Spleen (tissue), 11 donors: ENCODE results near the gene DCTPP1. TPM values are rescaled to one million over a fixed set of nuclear protein-coding genes. Genes with fewer than 3 reads are reported as not detected.

Experiments used
- DNase-seq: peaks from one replicate; pipeline ENCODE4 v3.0.0-alpha.2; 2020
- H3K27ac ChIP-seq, 8 donors: fragments of 200-600 bp; sonication (generic) in 7 of 8; 1 replicate in 4 of 8; 2 replicates in 4 of 8; pipeline versions ENCODE4 v1.5.0 to v1.8.0; 2016 to 2021; ENCODE audit warnings: inconsistent platforms in 4 of 8, mild to moderate bottlenecking in 4 of 8, moderate library complexity in 1 of 8
- H3K27me3 ChIP-seq, 7 donors: fragments of 200-600 bp; sonication (generic) in 6 of 7; replicated peaks in 1 of 7; 1 replicate in 4 of 7; 2 replicates in 3 of 7; pipeline versions ENCODE4 v1.5.0 to v1.8.0; 2016 to 2021; ENCODE audit warnings: inconsistent platforms in 3 of 7, mild to moderate bottlenecking in 1 of 7
- H3K36me3 ChIP-seq, 6 donors: fragments of 200-600 bp; sonication (generic) in 5 of 6; 1 replicate in 4 of 6; 2 replicates in 2 of 6; pipeline versions ENCODE4 v1.5.0 to v1.8.0; 2016 to 2021; ENCODE audit warnings: inconsistent platforms in 2 of 6
- H3K4me1 ChIP-seq, 6 donors: fragments of 200-600 bp; sonication (generic) in 5 of 6; 1 replicate in 3 of 6; 2 replicates in 3 of 6; pipeline versions ENCODE4 v1.5.0 to v1.8.0; 2016 to 2021; ENCODE audit warnings: inconsistent platforms in 3 of 6
- H3K4me3 ChIP-seq, 8 donors: fragments of 200-600 bp; sonication (generic) in 7 of 8; 1 replicate in 4 of 8; 2 replicates in 4 of 8; pipeline versions ENCODE4 v1.5.0 to v1.8.0; 2016 to 2021; ENCODE audit warnings: inconsistent platforms in 4 of 8, mild to moderate bottlenecking in 4 of 8, moderate library complexity in 2 of 8
- H3K9me3 ChIP-seq, 8 donors: fragments of 200-600 bp; sonication (generic) in 7 of 8; 1 replicate in 4 of 8; 2 replicates in 4 of 8; pipeline versions ENCODE4 v1.5.0 to v1.8.0; 2016 to 2021; ENCODE audit warnings: inconsistent platforms in 4 of 8
- POLR2A ChIP-seq, 3 donors: fragments of 450-650 bp; IDR thresholded peaks; one replicate each; pipeline ENCODE4 v1.5.1; 2017; ENCODE audit warnings: antibody characterized with exemption in 3 of 3, mild to moderate bottlenecking in 1 of 3
- POLR2AphosphoS5 ChIP-seq, 3 donors: sonication (generic); formaldehyde crosslinking; IDR thresholded peaks; one replicate each; pipeline ENCODE4 v1.5.1; 2017; ENCODE audit warnings: antibody characterized with exemption in 3 of 3
- WGBS, 5 donors: extraction: QIAGEN DNeasy Blood & Tissue Kit in 3 of 5; methylation state at CpG; one replicate each; pipeline versions ENCODE4 v1.1.5 to v1.1.7; 2013 to 2018; 5-methylcytosine and 5-hydroxymethylcytosine counted together
- intact Hi-C: fragments of 100-400 bp; cut with DNase I; formaldehyde crosslinking; loops from one replicate; pipeline ENCODE4 v1.15.0; 2023; ENCODE audit warnings: low total_unique reads
- polyA plus RNA-seq, 3 donors: library from polyadenylated mRNA; stranded (reverse); fragments of 200-250 nt; gene quantifications; one replicate each; pipeline ENCODE4 v1.2.1, GENCODE V29; 2013
- total RNA-seq, 7 donors: library from RNA; depleted of rRNA in 3 of 7; stranded (reverse); fragments of >200 nt in 3 of 7; fragmentation: NEBNext Ultra II Directional in 4 of 7; extraction: Animal tissue kit (Norgen Biotek cat#: 25700) in 4 of 7; gene quantifications; one replicate each; pipeline versions ENCODE4 v1.1.0 to v1.2.1, GENCODE V29; 2016 to 2021
- TF ChIP-seq, protein P1 (sequence below), 11 experiments: fragments of 200-600 bp in 7 of 11; fragments of 450-650 bp in 4 of 11; sonication (generic) in 4 of 11; IDR thresholded peaks in 8 of 11; conservative IDR thresholded peaks in 3 of 11; 1 replicate in 7 of 11; 2 replicates in 4 of 11; pipeline versions ENCODE4 v1.4.0 to v1.8.0; 2016 to 2021; ENCODE audit warnings: antibody characterized with exemption in 11 of 11, inconsistent platforms in 4 of 11, mild to moderate bottlenecking in 1 of 11
- donor health status: healthy with polysubstance abuse.
- donor health status: DM: no; HTN: no; CAD: no; lungs with moderate emphysema.
- donor health status: DM: no; HTN: no; CAD: no.
- donor health status: Bipolar disorder and iron deficiency.
- donor health status: healthy.
- donor health status: DM: no; HTN: no; CAD: no.
- donor health status: DM: yes; HTN: yes; CAD: no.

The DCTPP1 gene
- total and polyA plus RNA-seq, 10 donors = 17.6 to 49.1 (median 29.0) TPM

DNA sequence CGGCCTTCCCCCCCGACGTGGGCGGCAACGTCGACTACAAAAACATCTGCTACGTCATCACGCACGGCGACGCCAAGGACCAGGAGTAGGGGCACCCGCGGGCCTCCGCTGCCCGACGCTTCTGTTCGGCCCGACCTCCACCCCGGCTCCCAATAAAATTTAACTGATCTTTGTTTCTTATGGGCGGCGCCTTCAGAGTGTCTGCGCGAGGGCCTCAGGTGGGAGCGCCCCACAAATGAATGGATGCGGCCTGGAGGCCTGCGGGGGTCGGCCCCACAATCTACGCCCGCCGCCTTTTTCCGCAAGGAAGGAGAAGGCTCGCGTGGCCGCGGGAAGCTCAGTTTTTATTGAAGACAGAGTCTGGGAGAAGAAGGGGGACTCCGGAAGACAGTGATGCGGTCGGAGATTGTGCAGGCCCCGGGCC lies 52.0 kb downstream of the DCTPP1 start:
- 0 to 1% (median 0%) methylated on average over 12 to 39 of the region's 39 CpGs for WGBS, 5 donors
- Histone ChIP-seq H3K27me3 (no peaks in the 10 kb centered on the region), H3K36me3 (peaks cover 0 to 11% (median 0%) of the 10 kb centered on the region in 6 donors), H3K4me1 (peaks cover 22 to 66% (median 42%) of the 10 kb centered on the region in 6 donors), H3K4me3 (peak overlapping the region; percentile 30 to 87 (median 70)), H3K9me3 (no peaks in the 10 kb centered on the region), H3K27ac (peak overlapping the region; percentile 99 to 100 (median 100))
- peak; percentile 98 for DNase-seq
- peak; percentile 90 to 94 (median 91) for TF ChIP-seq POLR2AphosphoS5 (IDR thresholded peaks at IDR 0.05)
- peak in 2 of 3 donors; percentile 57 for TF ChIP-seq POLR2A (IDR thresholded peaks at IDR 0.05)
- TF ChIP-seq, protein P1, sequence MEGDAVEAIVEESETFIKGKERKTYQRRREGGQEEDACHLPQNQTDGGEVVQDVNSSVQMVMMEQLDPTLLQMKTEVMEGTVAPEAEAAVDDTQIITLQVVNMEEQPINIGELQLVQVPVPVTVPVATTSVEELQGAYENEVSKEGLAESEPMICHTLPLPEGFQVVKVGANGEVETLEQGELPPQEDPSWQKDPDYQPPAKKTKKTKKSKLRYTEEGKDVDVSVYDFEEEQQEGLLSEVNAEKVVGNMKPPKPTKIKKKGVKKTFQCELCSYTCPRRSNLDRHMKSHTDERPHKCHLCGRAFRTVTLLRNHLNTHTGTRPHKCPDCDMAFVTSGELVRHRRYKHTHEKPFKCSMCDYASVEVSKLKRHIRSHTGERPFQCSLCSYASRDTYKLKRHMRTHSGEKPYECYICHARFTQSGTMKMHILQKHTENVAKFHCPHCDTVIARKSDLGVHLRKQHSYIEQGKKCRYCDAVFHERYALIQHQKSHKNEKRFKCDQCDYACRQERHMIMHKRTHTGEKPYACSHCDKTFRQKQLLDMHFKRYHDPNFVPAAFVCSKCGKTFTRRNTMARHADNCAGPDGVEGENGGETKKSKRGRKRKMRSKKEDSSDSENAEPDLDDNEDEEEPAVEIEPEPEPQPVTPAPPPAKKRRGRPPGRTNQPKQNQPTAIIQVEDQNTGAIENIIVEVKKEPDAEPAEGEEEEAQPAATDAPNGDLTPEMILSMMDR (IDR thresholded peaks at IDR 0.05 in 8 of 11, conservative IDR thresholded peaks at IDR 0.05 in 3 of 11) = no peak
- intact Hi-C loops = no loop called here

DNA sequence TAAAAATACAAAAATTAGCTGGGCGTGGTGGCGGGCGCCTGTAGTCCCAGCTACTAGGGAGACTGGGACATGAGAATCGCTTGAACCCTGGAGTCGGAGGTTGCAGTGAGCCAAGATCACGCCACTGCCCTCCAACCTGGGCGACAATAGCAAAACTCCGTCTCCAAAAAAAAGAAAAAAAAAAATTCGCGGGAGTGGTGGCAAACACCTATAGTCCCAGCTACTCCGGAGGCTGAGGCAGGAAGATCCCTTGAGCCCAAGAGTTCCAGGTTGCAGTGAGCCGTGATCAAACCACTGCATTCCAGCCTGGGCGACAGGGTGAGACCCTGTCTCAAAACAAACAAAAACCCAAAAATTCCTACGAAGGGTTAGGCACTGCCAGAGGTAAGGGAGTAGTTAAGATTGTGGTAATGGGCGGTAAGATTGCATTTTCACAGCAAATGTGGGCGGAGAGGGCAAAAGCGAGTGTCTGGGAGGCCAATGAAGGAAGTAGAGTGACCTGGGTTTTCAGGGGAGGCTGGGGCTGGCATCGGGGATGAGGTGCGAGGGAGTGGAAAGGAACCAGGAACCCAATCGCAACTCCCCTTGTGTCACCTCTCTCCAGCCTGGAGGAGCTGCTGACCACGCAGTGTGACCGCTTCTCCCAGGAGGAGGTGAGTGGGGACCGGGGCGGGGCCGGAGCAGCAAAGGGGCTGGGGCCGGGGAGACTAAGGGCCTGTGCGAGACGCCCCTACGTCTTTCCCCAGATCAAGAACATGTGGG lies 52.6 kb downstream of the DCTPP1 start:
- Histone ChIP-seq H3K36me3 (peaks cover 0 to 11% (median 0%) of the 10 kb centered on the region in 6 donors), H3K4me3 (peak overlapping the region; percentile 30 to 87 (median 70)), H3K9me3 (no peaks in the 10 kb centered on the region), H3K4me1 (peaks cover 22 to 60% (median 39%) of the 10 kb centered on the region in 6 donors), H3K27me3 (no peaks in the 10 kb centered on the region), H3K27ac (peak overlapping the region; percentile 99 to 100 (median 100))
- DNase-seq = no peak
- TF ChIP-seq POLR2A (IDR thresholded peaks at IDR 0.05) (no peak), POLR2AphosphoS5 (IDR thresholded peaks at IDR 0.05) (no peak)
- TF ChIP-seq, protein P1 (IDR thresholded peaks at IDR 0.05 in 8 of 11, conservative IDR thresholded peaks at IDR 0.05 in 3 of 11) = no peak
- 38 to 46% (median 39%) methylated on average over 26 to 29 of the region's 29 CpGs for WGBS, 5 donors
- intact Hi-C loops = no loop called here

DNA sequence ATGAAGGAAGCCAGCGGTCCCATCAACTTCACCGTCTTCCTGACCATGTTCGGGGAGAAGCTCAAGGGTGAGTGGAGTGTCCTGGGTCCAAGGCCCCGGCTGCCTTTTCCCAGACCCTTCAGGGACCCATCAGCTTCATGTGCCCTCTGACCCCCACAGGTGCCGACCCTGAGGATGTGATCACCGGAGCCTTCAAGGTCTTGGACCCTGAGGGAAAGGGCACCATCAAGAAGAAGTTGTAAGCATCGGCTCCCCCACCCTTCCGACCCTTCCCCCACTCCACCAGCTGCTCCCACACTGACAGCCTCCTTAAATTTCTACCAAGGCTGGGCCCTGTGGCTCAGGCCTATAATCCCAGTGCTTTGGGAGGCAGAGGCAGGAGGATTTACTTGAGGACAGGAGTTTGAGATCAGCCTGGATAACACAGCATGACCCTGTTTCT lies 53.3 kb downstream of the DCTPP1 start:
- intact Hi-C loops = no loop called here
- no peak for TF ChIP-seq POLR2A (IDR thresholded peaks at IDR 0.05)
- no peak for TF ChIP-seq POLR2AphosphoS5 (IDR thresholded peaks at IDR 0.05)
- H3K4me1 ChIP-seq = peaks cover 18 to 60% (median 38%) of the 10 kb centered on the region in 6 donors

GRCh38 chr16:30375864-30376263 lies 54.0 kb downstream of the DCTPP1 start:
- H3K4me1 ChIP-seq = peaks cover 12 to 59% (median 36%) of the 10 kb centered on the region in 6 donors
- peaks cover 0 to 11% (median 0%) of the 10 kb centered on the region in 6 donors for H3K36me3 ChIP-seq
- no peak for TF ChIP-seq POLR2AphosphoS5 (IDR thresholded peaks at IDR 0.05)
- TF ChIP-seq POLR2A (IDR thresholded peaks at IDR 0.05) = no peak
- TF ChIP-seq, protein P1 (IDR thresholded peaks at IDR 0.05 in 8 of 11, conservative IDR thresholded peaks at IDR 0.05 in 3 of 11) = no peak
- H3K4me3 ChIP-seq = no peak overlapping the region
- DNase-seq = no peak
- intact Hi-C loops = no loop called here
- H3K27ac ChIP-seq = peak overlapping the region in 2 of 8 donors; percentile 99 to 100
- WGBS, 5 donors = 92 to 98% (median 95%) methylated on average over 6 to 8 of the region's 8 CpGs
- H3K9me3 ChIP-seq = no peaks in the 10 kb centered on the region
- no peaks in the 10 kb centered on the region for H3K27me3 ChIP-seq

More for the DNA sequence above, 53.3 kb downstream of the DCTPP1 start:
- H3K36me3 ChIP-seq = peaks cover 0 to 11% (median 0%) of the 10 kb centered on the region in 6 donors
- H3K27me3 ChIP-seq = no peaks in the 10 kb centered on the region
- DNase-seq = no peak
- H3K4me3 ChIP-seq = no peak overlapping the region
- H3K27ac ChIP-seq = peak overlapping the region in 7 of 8 donors; percentile 99 to 100 (median 100)
- no peaks in the 10 kb centered on the region for H3K9me3 ChIP-seq
- WGBS, 5 donors = 88 to 95% (median 92%) methylated on average over 7 to 8 of the region's 8 CpGs
